Tibial artery (tissue), 4 donors: ENCODE measurements around the gene AP1B1.

Experiments used
- DNase-seq, 2 donors: peaks; one replicate each; pipeline ENCODE4 v3.0.0-alpha.2; 2019
- H3K27ac ChIP-seq, 2 donors: fragments of 200-600 bp; sonication (generic) in 1 of 2; 1 replicate in 1 of 2; 2 replicates in 1 of 2; pipeline ENCODE4 v1.5.1; 2018 to 2019; ENCODE audit warnings: mild to moderate bottlenecking in 1 of 2
- H3K27me3 ChIP-seq, 2 donors: fragments of 200-600 bp; sonication (generic) in 1 of 2; one replicate each; pipeline versions ENCODE4 v1.5.1 to v1.6.0; 2016 to 2019
- H3K36me3 ChIP-seq, 3 donors: fragments of 200-600 bp; sonication (generic) in 2 of 3; one replicate each; pipeline ENCODE4 v1.5.1; 2016 to 2019; ENCODE audit warnings: mild to moderate bottlenecking in 2 of 3
- H3K4me1 ChIP-seq, 4 donors: fragments of 200-600 bp; sonication (generic) in 2 of 4; 1 replicate in 3 of 4; 2 replicates in 1 of 4; pipeline ENCODE4 v1.5.1; 2016 to 2019
- H3K4me3 ChIP-seq, 2 donors: fragments of 200-600 bp; sonication (generic) in 1 of 2; 1 replicate in 1 of 2; 2 replicates in 1 of 2; pipeline ENCODE4 v1.5.1; 2018 to 2019; ENCODE audit warnings: mild to moderate bottlenecking in 2 of 2
- H3K9me3 ChIP-seq, 3 donors: fragments of 200-600 bp; sonication (generic) in 1 of 3; one replicate each; pipeline ENCODE4 v1.5.1; 2016 to 2019
- intact Hi-C: fragments of 100-400 bp; cut with DNase I; formaldehyde crosslinking; loops from one replicate; pipeline ENCODE4 v1.15.0; 2023; ENCODE audit warnings: low total_unique reads
- TF ChIP-seq, protein P1 (sequence below), 2 experiments: fragments of 200-600 bp in 1 of 2; fragments of 450-650 bp in 1 of 2; IDR thresholded peaks; one replicate each; pipeline ENCODE4 v1.5.1; 2017 to 2019; ENCODE audit warnings: antibody characterized with exemption in 2 of 2, mild to moderate bottlenecking in 1 of 2, moderate library complexity in 1 of 2

The AP1B1 gene

GRCh38 chr22:29302402-29302680 is 86.0 kb downstream of the AP1B1 start:
- H3K4me1 ChIP-seq = peaks cover 0 to 21% (median 16%) of the 10 kb centered on the region in 4 donors
- no peak for DNase-seq
- TF ChIP-seq, protein P1, sequence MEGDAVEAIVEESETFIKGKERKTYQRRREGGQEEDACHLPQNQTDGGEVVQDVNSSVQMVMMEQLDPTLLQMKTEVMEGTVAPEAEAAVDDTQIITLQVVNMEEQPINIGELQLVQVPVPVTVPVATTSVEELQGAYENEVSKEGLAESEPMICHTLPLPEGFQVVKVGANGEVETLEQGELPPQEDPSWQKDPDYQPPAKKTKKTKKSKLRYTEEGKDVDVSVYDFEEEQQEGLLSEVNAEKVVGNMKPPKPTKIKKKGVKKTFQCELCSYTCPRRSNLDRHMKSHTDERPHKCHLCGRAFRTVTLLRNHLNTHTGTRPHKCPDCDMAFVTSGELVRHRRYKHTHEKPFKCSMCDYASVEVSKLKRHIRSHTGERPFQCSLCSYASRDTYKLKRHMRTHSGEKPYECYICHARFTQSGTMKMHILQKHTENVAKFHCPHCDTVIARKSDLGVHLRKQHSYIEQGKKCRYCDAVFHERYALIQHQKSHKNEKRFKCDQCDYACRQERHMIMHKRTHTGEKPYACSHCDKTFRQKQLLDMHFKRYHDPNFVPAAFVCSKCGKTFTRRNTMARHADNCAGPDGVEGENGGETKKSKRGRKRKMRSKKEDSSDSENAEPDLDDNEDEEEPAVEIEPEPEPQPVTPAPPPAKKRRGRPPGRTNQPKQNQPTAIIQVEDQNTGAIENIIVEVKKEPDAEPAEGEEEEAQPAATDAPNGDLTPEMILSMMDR (IDR thresholded peaks at IDR 0.05) = no peak
- no peaks in the 10 kb centered on the region for H3K27me3 ChIP-seq
- H3K36me3 ChIP-seq = peaks cover 33 to 41% (median 37%) of the 10 kb centered on the region in 3 donors
- intact Hi-C loops = no loop called here
- no peaks in the 10 kb centered on the region for H3K9me3 ChIP-seq
- H3K27ac ChIP-seq = peak overlapping the region; percentile 0 to 42
- H3K4me3 ChIP-seq = no peak overlapping the region

GRCh38 chr22:29301716-29302401 is 86.5 kb downstream of the AP1B1 start:
- intact Hi-C loops = no loop called here
- peaks cover 38 to 46% (median 42%) of the 10 kb centered on the region in 3 donors for H3K36me3 ChIP-seq
- DNase-seq = no peak
- H3K4me3 ChIP-seq = no peak overlapping the region
- peaks cover 0 to 21% (median 15%) of the 10 kb centered on the region in 4 donors for H3K4me1 ChIP-seq
- H3K9me3 ChIP-seq = no peaks in the 10 kb centered on the region
- no peaks in the 10 kb centered on the region for H3K27me3 ChIP-seq
- peak overlapping the region; percentile 0 to 42 for H3K27ac ChIP-seq
- TF ChIP-seq, protein P1 (IDR thresholded peaks at IDR 0.05) = no peak

DNA sequence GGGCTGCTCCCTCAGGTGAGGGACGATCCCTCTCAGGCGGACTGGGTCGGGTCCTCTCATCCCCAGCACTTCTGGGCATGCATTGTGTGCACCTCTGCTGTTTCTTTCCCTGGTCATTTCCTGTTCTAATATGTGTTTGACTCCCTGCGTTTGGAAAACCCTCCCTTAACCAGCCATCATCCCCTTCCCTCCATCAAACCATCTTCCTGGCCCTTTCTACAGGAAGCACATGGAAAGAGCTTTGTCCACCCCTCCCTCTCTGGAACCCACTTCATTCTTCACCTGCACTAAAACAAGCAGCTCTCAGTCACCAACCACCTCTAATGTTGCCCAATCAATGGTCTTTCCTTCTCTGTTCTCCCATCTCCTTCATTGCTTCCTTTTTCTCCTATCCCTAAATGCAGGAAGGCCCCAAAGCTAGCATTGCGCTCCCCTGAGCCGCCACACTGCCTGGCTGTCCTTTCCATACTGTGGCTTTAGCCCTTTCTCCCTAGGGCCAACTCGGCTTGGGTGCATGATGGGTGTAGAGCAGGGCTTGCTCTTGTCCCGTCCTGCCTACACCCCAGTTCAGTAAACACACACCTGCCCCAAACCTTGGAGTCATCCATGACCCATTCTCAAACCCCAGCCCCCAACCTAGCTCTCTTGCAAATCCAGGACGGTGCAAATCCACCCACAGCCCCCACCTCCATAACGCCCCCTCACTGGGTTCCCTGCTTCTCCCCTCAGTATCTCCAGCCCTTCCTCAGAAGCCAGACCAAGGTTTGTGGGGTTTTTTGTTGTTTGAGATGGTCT is 87.4 kb downstream of the AP1B1 start:
- H3K27me3 ChIP-seq = no peaks in the 10 kb centered on the region
- H3K4me1 ChIP-seq = peaks cover 0 to 21% (median 13%) of the 10 kb centered on the region in 4 donors
- no peak for DNase-seq
- intact Hi-C loops = no loop called here
- no peaks in the 10 kb centered on the region for H3K9me3 ChIP-seq
- H3K4me3 ChIP-seq = no peak overlapping the region
- no peak overlapping the region for H3K27ac ChIP-seq
- H3K36me3 ChIP-seq = peaks cover 46 to 55% (median 50%) of the 10 kb centered on the region in 3 donors
- TF ChIP-seq, protein P1 (IDR thresholded peaks at IDR 0.05) = no peak

DNA sequence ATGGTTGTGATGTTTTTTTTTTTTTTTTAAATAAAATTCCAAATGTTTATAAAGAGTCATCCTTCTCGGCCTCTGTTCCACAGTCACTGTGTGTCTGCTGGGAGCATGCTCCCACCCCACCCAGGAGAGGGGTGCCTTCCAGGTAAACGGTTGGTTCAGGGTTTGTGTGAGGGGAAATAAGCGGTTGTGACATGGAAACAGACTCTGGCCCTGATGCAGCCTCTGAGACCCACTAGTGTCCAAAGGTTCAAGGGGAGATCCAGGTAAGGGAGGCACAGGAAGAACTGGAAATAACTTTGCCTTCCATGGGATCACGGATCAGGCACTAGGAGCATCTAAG is 87.9 kb downstream of the AP1B1 start:
- intact Hi-C loops = no loop called here
- H3K27ac ChIP-seq = no peak overlapping the region
- no peaks in the 10 kb centered on the region for H3K9me3 ChIP-seq
- TF ChIP-seq, protein P1 (IDR thresholded peaks at IDR 0.05) = no peak
- H3K27me3 ChIP-seq = no peaks in the 10 kb centered on the region
- peaks cover 0 to 19% (median 12%) of the 10 kb centered on the region in 4 donors for H3K4me1 ChIP-seq
- H3K36me3 ChIP-seq = peaks cover 52 to 60% (median 56%) of the 10 kb centered on the region in 3 donors
- H3K4me3 ChIP-seq = no peak overlapping the region
- DNase-seq = no peak

- no peaks in the 10 kb centered on the region for H3K27me3 ChIP-seq
- no peaks in the 10 kb centered on the region for H3K9me3 ChIP-seq
- no peak overlapping the region for H3K27ac ChIP-seq
- TF ChIP-seq, protein P1 (IDR thresholded peaks at IDR 0.05) = no peak
- peaks cover 63 to 71% (median 67%) of the 10 kb centered on the region in 3 donors for H3K36me3 ChIP-seq
- intact Hi-C loops = no loop called here
- H3K4me3 ChIP-seq = no peak overlapping the region
- DNase-seq = no peak
- peaks cover 0 to 19% (median 12%) of the 10 kb centered on the region in 4 donors for H3K4me1 ChIP-seq
Measured at GRCh38 chr22:29299136-29299900, 89.1 kb downstream of the AP1B1 start.
